SW480 (cell line): ENCODE measurements around the gene CALML6.

ENCODE experiments used
- DNase-seq: peaks from one replicate; pipeline ENCODE4 v3.0.0-alpha.2; 2016; ENCODE audit warnings: low spot score

CALML6 gene

GRCh38 chr1:1892079-1892762 is 22.8 kb upstream of the CALML6 start:
- DNase-seq: peak; percentile 23

GRCh38 chr1:1892763-1893120 is 22.3 kb upstream of the CALML6 start:
- no peak for DNase-seq

DNA sequence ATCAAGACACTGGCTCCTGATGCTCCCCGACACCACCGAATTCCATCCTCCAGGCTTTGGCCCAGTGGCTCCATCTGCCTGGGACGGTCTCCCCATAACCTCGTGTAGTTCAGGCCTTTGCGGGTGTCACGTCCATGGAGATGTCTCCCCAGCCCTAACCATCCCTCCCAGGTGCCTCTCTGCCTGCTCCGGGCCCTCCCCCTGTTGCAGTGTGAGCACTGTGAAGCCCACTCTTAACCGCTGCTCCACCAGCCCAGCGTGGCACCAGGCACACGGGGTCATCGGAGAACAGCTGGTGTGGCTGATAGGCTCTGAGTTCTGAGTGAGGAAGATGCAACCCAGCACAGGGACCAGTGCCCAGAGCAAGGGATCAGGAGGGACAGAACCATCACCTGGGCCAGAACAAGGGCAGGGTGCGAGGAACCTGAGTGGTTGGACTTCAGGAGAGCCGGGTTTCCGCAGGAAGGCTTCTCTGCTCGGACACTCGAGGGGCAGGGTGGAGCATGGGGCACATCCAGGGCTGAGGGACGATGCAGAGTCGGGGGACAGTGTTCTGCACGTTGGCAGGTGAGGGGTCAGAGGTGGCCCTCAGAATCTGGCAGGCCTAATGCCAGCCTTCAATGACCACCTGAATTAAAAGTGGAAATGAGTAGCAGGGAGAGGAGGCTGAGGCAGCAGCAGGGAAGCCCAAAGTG is 21.6 kb upstream of the CALML6 start:
- no peak for DNase-seq

DNA sequence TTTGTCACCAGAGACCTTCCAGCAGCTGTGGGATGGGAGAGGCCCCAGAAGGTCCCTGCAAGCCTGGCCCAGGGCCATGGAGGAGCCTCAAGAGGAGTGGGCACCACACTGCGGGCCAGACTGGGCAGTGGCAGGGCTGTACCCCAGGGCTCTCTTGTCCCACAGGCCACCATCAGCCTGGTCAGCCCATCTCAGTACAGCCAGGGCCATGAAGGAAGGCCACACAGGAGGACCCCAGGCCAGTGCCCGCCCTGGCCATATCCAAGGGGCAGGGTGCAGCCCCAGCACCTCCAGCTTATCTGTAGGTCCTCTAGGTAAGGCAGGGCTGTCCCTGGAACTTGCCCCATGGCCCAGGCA is 21.1 kb upstream of the CALML6 start:
- DNase-seq: no peak

GRCh38 chr1:1894354-1895059 is 20.6 kb upstream of the CALML6 start:
- no peak for DNase-seq

DNA sequence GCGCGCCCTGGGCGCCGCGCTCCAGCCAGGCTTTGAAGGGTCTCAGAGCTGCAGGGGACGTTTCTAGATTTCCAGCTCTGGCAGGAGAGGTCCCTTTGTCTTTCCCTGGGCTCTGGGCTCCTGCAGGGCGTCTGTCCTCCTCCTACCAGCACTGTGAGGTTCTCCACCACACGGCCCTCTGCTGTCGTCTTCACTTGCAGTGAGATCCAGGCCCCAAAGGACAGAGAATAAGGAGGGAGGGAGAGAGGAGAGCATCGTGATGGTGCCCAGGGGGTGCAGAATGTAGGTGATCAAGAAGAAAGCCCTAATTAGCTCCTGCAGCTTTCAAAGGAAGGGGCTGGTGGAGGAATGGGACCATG is 20.0 kb upstream of the CALML6 start:
- DNase-seq: no peak

- no peak for DNase-seq
Observed at GRCh38 chr1:1895456-1896336, 19.4 kb upstream of the CALML6 start.

GRCh38 chr1:1898246-1898933 is 16.7 kb upstream of the CALML6 start:
- no peak for DNase-seq

DNA sequence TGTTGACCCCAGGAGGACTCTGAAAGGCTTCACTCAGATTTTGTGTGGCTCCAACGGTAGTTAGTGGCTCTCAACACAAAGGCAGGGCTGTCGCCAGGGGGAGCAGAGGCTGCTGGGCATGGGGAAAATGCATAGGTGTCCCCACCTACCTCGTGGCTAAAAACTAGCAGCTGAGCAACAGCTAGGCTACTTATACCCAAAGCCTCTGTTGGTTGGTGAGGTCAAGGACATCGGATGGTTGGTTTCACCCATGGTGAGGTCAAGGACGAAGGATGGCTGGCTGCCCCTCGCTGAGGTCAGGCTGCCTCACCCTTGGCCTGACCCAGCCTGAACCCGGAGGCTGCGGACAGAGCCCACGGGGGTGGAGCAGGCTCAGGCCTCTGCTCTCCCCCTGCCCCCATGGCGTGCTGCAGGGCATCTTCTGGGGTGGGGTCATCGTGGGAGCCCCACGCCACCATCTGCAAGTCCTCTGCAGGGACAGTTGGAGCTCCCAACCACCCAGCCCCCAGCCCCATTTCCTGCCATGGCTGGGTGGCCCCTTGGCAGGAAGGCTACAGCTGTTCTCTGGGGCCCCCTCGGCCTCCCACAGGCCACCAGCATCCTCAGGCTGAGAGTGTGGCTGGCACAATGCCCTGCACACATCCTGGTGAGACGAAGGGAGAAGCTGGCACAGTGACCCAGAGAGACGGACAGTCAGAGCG is 15.6 kb upstream of the CALML6 start:
- DNase-seq: no peak

DNA sequence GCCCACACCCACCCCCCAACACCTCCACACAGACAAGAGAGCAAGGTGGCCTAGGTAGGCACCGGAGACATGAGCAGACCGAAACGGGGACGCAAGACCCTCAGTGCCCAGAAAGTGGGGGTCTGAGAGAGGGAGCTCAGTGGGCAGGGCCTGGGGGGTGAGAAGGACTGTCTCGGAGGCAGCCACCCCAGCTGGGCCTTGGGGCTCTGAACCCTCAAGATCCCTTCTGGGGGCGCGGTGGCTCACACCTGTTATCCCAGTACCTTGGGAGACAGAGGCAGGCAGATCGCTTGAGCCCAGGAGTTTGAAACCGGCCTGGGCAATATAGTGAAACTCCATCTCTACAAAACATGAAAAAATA is 15.1 kb upstream of the CALML6 start:
- no peak for DNase-seq

- no peak for DNase-seq
Observed at GRCh38 chr1:1900883-1901640, 14.0 kb upstream of the CALML6 start.

DNA sequence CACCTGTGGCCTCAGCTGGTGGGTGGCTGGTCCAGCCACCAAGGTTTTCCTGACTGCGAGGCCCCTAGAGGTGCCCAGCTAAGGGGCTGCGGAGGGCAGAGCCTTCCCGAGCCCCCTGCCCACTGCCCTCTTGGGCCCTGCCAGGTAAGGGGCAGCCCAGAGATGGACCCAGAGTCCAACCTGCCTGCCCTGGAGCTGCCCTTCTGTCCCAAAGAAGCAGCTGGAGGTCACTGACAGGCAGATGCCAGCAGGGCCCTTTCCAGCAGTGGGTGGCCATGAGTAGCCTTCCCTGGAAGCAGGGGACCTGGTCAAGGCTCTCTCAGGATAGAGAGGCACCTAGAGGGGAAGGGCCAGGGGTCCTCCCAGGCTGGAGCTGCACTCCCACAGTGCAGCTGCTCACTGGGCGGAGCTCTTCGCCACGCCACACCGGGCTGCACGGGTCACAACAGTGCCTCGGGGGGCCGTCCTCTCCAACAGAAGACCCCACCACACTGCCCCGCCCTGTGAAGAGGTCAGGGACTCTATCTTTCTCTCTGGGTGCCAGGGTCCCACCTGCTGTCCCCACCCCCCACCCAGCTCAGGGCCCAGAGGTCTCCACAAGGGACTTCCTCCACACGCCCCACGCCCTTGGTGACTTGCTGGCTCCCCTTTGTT is 13.3 kb upstream of the CALML6 start:
- no peak for DNase-seq

DNA sequence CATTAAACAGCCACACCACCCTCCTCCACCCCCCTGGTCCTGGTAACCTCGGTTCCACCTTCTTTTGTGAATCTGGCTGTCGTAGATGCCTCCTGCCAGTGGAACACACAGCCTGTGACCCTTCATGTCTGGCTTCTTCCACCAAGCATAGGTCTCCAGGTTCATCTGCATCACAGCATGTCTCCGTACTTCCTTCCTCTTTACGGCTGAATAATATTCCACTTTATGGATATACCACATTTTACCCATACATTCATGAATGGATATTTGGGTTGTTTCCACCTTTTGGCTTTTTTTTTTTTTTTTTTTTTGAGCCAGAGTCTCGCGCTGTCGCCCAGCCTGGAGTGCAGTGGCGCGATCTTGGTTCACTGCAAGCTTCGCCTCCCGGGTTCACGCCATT is 11.8 kb upstream of the CALML6 start:
- DNase-seq: no peak

DNA sequence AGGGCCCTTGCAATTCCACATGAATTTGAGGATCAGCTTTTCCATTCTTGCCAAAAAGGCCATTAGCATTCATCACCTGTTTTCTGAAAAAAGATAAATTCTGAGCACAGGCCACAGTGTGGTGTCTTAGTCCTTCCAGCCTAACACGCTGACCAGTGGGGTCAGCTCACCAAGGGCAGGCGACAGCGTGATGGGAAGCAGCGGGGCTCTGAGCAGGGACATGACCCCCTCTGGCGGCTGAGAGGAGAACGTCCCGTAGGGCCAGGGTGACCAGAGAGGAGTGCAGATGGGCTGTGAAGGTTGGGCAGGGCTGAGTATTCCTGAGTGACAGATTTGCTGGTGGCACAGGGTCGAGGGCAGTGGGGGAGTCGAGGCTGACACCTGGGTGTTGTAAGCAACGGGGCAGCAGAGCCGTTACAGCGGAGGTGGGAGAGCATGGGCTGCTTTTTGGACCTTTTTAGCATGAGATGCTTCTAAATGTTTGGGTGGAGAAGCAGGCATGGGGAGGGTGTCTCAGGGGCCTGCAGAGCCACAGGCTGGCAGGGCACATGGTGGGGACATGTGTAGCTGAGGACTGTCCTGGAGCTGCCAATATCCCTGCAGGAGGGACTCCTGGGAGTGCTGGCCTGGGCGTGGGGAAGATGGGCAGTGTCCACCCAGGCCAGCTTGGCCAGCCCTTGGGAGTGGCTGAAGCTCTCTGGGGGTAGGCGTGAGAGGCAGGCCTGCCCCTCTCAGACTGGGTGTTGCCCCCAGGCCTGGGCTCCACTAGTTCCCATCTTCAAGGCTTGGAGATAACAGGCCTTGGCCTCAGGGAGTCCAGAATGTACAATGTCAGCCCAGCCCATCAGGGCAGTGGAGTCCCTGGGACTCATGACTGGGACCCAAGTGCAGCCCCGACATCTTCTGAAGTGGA is 8.6 kb upstream of the CALML6 start:
- peak; percentile 88 for DNase-seq

GRCh38 chr1:1907098-1907736 is 7.8 kb upstream of the CALML6 start:
- DNase-seq: peak; percentile 64

DNA sequence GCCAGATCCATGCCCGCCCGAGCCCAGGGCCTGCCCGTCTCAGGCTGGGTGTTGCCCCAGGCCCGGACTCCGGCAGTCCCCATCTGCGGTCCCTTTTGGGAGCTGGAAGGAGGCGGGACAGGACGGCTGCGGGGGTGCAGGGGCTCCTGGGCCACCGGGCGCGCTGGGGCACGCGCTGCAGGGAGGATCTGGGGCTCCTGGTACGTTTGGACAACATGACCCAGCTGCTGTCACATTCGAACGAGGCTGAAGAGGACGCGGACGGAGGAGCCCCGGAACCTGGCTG is 6.6 kb upstream of the CALML6 start:
- DNase-seq: no peak

DNA sequence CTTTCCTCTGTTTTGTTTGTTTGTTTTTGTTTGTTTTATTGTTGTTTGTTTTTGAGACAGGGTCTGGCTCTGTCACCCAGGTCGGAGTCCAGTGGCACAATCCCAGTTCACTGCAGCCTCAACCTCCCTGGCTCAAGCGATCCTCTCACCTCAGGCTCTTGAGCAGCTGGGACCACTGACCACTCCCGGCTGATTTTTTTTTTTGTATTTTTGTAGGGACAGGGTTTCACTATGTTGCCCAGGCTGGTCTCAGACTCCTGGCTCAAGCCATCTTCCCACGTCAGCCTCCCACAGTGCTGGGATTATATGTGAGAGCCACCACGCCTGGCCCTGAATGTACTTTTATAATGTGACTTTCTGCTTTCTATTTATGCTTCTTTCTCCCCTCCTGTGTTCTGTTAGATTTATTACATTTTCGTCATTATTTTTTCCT is 5.0 kb upstream of the CALML6 start:
- DNase-seq: no peak

- DNase-seq: no peak
Observed at GRCh38 chr1:1910651-1911331, 4.3 kb upstream of the CALML6 start.
